OCI-LY3 (cell line): ENCODE measurements around the gene NRP2.

Experiments
- H2AFZ ChIP-seq: fragments of 200-600, 300-600 bp; shearing (Covaris generic); 2 replicates; pipeline ENCODE4 v1.6.0; 2014; ENCODE audit warnings: antibody characterized with exemption, low read depth, low read length
- H3K27ac ChIP-seq: fragments of 200-600, 300-600 bp; sonication (generic); 2 replicates; pipeline ENCODE4 v1.5.1; 2014; ENCODE audit warnings: mild to moderate bottlenecking, low read length, moderate library complexity, mixed read lengths
- H3K27me3 ChIP-seq: fragments of 200-600, 300-600 bp; sonication (generic); 2 replicates; pipeline ENCODE4 v1.6.1; 2014; ENCODE audit warnings: low read depth, low read length, mixed read lengths
- H3K36me3 ChIP-seq: fragments of 200-600, 300-600 bp; sonication (generic); replicated peaks from 2 replicates; pipeline ENCODE3; 2014; ENCODE audit warnings: low read depth, low read length, mixed read lengths
- H3K4me1 ChIP-seq: fragments of 300-600, 200-600 bp; sonication (generic); 2 replicates; pipeline ENCODE4 v1.6.1; 2014; ENCODE audit warnings: low read length, mixed read lengths
- H3K4me2 ChIP-seq: fragments of 200-600, 300-600 bp; sonication (generic); 2 replicates; pipeline ENCODE4 v1.6.1; 2014; ENCODE audit warnings: low read length, mixed read lengths
- H3K4me3 ChIP-seq: fragments of 300-600, 200-600 bp; sonication (generic); 2 replicates; pipeline ENCODE4 v1.5.1; 2014; ENCODE audit warnings: antibody characterized with exemption, mild to moderate bottlenecking, low read length, moderate library complexity
- H3K79me2 ChIP-seq: fragments of 300-600, 200-600 bp; shearing (Covaris generic); 2 replicates; pipeline ENCODE4 v1.6.1; 2014; ENCODE audit warnings: mild to moderate bottlenecking, low read length, mixed read lengths
- H3K9ac ChIP-seq: fragments of 300-600, 200-600 bp; shearing (Covaris generic); 2 replicates; pipeline ENCODE4 v1.6.0; 2014; ENCODE audit warnings: mild to moderate bottlenecking, low read length, moderate library complexity
- H3K9me3 ChIP-seq: fragments of 200-600, 300-600 bp; shearing (Covaris generic); 2 replicates; pipeline ENCODE4 v1.6.1; 2014; ENCODE audit warnings: low read length, mixed read lengths; ENCODE audit not compliant: insufficient read depth
- H4K20me1 ChIP-seq: fragments of 200-600, 300-600 bp; sonication (generic); 2 replicates; pipeline ENCODE4 v1.6.1; 2016; ENCODE audit warnings: low read length, mixed read lengths; ENCODE audit not compliant: insufficient read depth
- CTCF ChIP-seq: fragments of 200-600, 300-600 bp; sonication (generic); IDR thresholded peaks from 2 replicates; pipeline ENCODE4 v1.5.1; 2014; ENCODE audit warnings: antibody characterized with exemption, low read length, low read depth
- EZH2phosphoT487 ChIP-seq: fragments of 200-600 bp; shearing (Covaris generic); IDR thresholded peaks from 2 replicates; pipeline ENCODE4 v1.6.1; 2018; ENCODE audit warnings: antibody characterized with exemption, mixed run types, low read depth

NRP2 gene

GRCh38 chr2:205689820-205690219, 7.5 kb downstream of the NRP2 start:
- no peak for TF ChIP-seq EZH2phosphoT487
- no peak for TF ChIP-seq CTCF
- Histone ChIP-seq H2AFZ (no peak overlapping the region), H3K27me3 (0 out of 2 replicates have a peak, but pooled peaks cover 5% of the 10 kb centered on the region), H3K36me3 (no peaks in the 10 kb centered on the region), H3K9ac (no peak overlapping the region), H3K79me2 (no peaks in the 10 kb centered on the region), H3K4me3 (no peak overlapping the region), H3K4me1 (no peaks in the 10 kb centered on the region), H3K4me2 (no peak overlapping the region), H3K9me3 (no peaks in the 10 kb centered on the region), H4K20me1 (no peaks in the 10 kb centered on the region), H3K27ac (no peak overlapping the region)

GRCh38 chr2:205692104-205692503, 9.8 kb downstream of the NRP2 start:
- Histone ChIP-seq H4K20me1 (no peaks in the 10 kb centered on the region), H3K4me1 (no peaks in the 10 kb centered on the region), H2AFZ (no peak overlapping the region), H3K9me3 (no peaks in the 10 kb centered on the region), H3K4me3 (no peak overlapping the region), H3K4me2 (no peak overlapping the region), H3K79me2 (no peaks in the 10 kb centered on the region), H3K27ac (no peak overlapping the region), H3K9ac (no peak overlapping the region), H3K27me3 (0 out of 2 replicates have a peak, but pooled peaks cover 5% of the 10 kb centered on the region), H3K36me3 (no peaks in the 10 kb centered on the region)
- TF ChIP-seq CTCF (no peak), EZH2phosphoT487 (no peak)

- Histone ChIP-seq H3K4me3 (no peak overlapping the region), H3K27ac (no peak overlapping the region), H4K20me1 (no peaks in the 10 kb centered on the region), H3K9ac (no peak overlapping the region), H3K4me1 (peaks cover 11% of the 10 kb centered on the region), H3K9me3 (no peaks in the 10 kb centered on the region), H3K36me3 (no peaks in the 10 kb centered on the region), H3K27me3 (no peaks in the 10 kb centered on the region), H3K4me2 (no peak overlapping the region), H2AFZ (no peak overlapping the region), H3K79me2 (no peaks in the 10 kb centered on the region)
- TF ChIP-seq CTCF (no peak), EZH2phosphoT487 (no peak)
Measured at GRCh38 chr2:205694256-205694655, 12.0 kb downstream of the NRP2 start.

GRCh38 chr2:205695460-205695991, 13.2 kb downstream of the NRP2 start:
- Histone ChIP-seq H3K27ac (no peak overlapping the region), H3K9ac (no peak overlapping the region), H3K4me1 (peaks cover 24% of the 10 kb centered on the region)

More at GRCh38 chr2:205695460-205695991, 13.2 kb downstream of the NRP2 start:
- no peaks in the 10 kb centered on the region for H3K9me3 ChIP-seq
- no peaks in the 10 kb centered on the region for H3K79me2 ChIP-seq
- TF ChIP-seq EZH2phosphoT487 = no peak
- TF ChIP-seq CTCF = no peak
- H3K36me3 ChIP-seq = no peaks in the 10 kb centered on the region
- H3K4me2 ChIP-seq = no peak overlapping the region
- no peak overlapping the region for H3K4me3 ChIP-seq
- no peaks in the 10 kb centered on the region for H3K27me3 ChIP-seq
- no peak overlapping the region for H2AFZ ChIP-seq
- no peaks in the 10 kb centered on the region for H4K20me1 ChIP-seq
